HEK293 (cell line): ENCODE measurements around the gene ANXA2.

ENCODE experiments used
- CTCF ChIA-PET: fragments of 350-600 bp; formaldehyde crosslinking; extraction: SDS; loops from one replicate; lab custom pipeline; 2021; ENCODE audit warnings: antibody characterized with exemption; lab: Yijun Ruan, JAX
- POLR2A ChIA-PET: fragments of 300-600 bp; formaldehyde crosslinking; extraction: SDS; loops from one replicate; lab custom pipeline; 2020; ENCODE audit warnings: antibody characterized with exemption, inconsistent platforms; lab: Yijun Ruan, JAX
- H3K27ac ChIP-seq: fragments of 200-500 bp; sonication (Bioruptor generic); 2 replicates; pipeline ENCODE4 v1.5.1; 2014; ENCODE audit warnings: low read depth, low read length, control low read depth, inconsistent platforms; ENCODE audit errors: extremely low read depth
- H3K36me3 ChIP-seq, 2 experiments: fragments of 200-500 bp in 1 of 2; sonication (Bioruptor generic) in 1 of 2; 1 replicate in 1 of 2; 2 replicates in 1 of 2; pipeline ENCODE4 v1.5.1; 2014 to 2017; ENCODE audit warnings: inconsistent platforms in 2 of 2, low read length in 2 of 2; ENCODE audit not compliant: control insufficient read depth in 2 of 2, insufficient read depth in 1 of 2
- H3K4me1 ChIP-seq: fragments of 200-500 bp; sonication (Bioruptor generic); 2 replicates; pipeline ENCODE4 v1.5.1; 2014; ENCODE audit warnings: mild to moderate bottlenecking, low read length, inconsistent platforms; ENCODE audit not compliant: control insufficient read depth, insufficient read depth
- H3K4me3 ChIP-seq: 2 replicates; pipeline ENCODE4 v1.5.1; 2011; ENCODE audit warnings: low read depth, mild to moderate bottlenecking, control low read depth, low read length, moderate library complexity
- H3K9me3 ChIP-seq: fragments of 200-500 bp; sonication (Bioruptor generic); 2 replicates; pipeline ENCODE4 v1.5.1; 2014; ENCODE audit warnings: low read depth, low read length, inconsistent platforms; ENCODE audit not compliant: control insufficient read depth, insufficient read depth
- TRIM28 ChIP-seq: IDR thresholded peaks from 2 replicates; pipeline ENCODE4 v1.6.1; 2011; ENCODE audit warnings: low read length, control low read depth, borderline replicate concordance
- ZBTB1 ChIP-seq: fragments of 450-650 bp; formaldehyde crosslinking; IDR thresholded peaks from 2 replicates; pipeline ENCODE4 v1.5.1; 2016; ENCODE audit warnings: missing biosample characterization, missing genetic modification characterization
- ZBTB17 ChIP-seq: fragments of 450-650 bp; formaldehyde crosslinking; IDR thresholded peaks from 2 replicates; pipeline ENCODE4 v1.5.1; 2016; ENCODE audit warnings: missing biosample characterization, missing genetic modification characterization
- ZBTB21 ChIP-seq: fragments of 450-650 bp; formaldehyde crosslinking; IDR thresholded peaks from 2 replicates; pipeline ENCODE4 v1.5.1; 2017; ENCODE audit warnings: missing biosample characterization, missing genetic modification characterization
- ZBTB7A ChIP-seq: fragments of 450-650 bp; formaldehyde crosslinking; IDR thresholded peaks from 2 replicates; pipeline ENCODE4 v1.5.1; 2016; ENCODE audit warnings: low read depth, missing biosample characterization, missing genetic modification characterization
- ZBTB8A ChIP-seq: fragments of 450-650 bp; formaldehyde crosslinking; IDR thresholded peaks from 2 replicates; pipeline ENCODE4 v1.5.1; 2016; ENCODE audit warnings: missing biosample characterization, missing genetic modification characterization
- ZFHX2 ChIP-seq: fragments of 450-650 bp; formaldehyde crosslinking; conservative IDR thresholded peaks from 2 replicates; pipeline ENCODE4 v1.5.1; 2016; ENCODE audit warnings: missing biosample characterization, missing genetic modification characterization
- ZFP41 ChIP-seq: fragments of 450-650 bp; formaldehyde crosslinking; IDR thresholded peaks from 2 replicates; pipeline ENCODE4 v1.5.1; 2016; ENCODE audit warnings: missing biosample characterization, missing genetic modification characterization, borderline replicate concordance
- ZNF114 ChIP-seq: fragments of 450-650 bp; formaldehyde crosslinking; IDR thresholded peaks from 2 replicates; pipeline ENCODE4 v1.5.0; 2017; ENCODE audit warnings: missing biosample characterization, missing genetic modification characterization
- ZNF132 ChIP-seq: fragments of 450-650 bp; formaldehyde crosslinking; IDR thresholded peaks from 2 replicates; pipeline ENCODE4 v1.5.1; 2017; ENCODE audit warnings: missing biosample characterization, missing genetic modification characterization, borderline replicate concordance
- ZNF140 ChIP-seq: fragments of 450-650 bp; formaldehyde crosslinking; IDR thresholded peaks from 2 replicates; pipeline ENCODE4 v1.5.1; 2016; ENCODE audit warnings: missing biosample characterization, missing genetic modification characterization
- ZNF155 ChIP-seq: fragments of 450-650 bp; formaldehyde crosslinking; IDR thresholded peaks from 2 replicates; pipeline ENCODE4 v1.5.1; 2016; ENCODE audit warnings: missing biosample characterization, missing genetic modification characterization
- ZNF16 ChIP-seq: fragments of 450-650 bp; formaldehyde crosslinking; IDR thresholded peaks from 2 replicates; pipeline ENCODE4 v1.5.1; 2016; ENCODE audit warnings: low read depth, missing biosample characterization, missing genetic modification characterization
- ZNF221 ChIP-seq: fragments of 450-650 bp; formaldehyde crosslinking; IDR thresholded peaks from 2 replicates; pipeline ENCODE4 v1.5.1; 2017; ENCODE audit warnings: missing biosample characterization, missing genetic modification characterization, borderline replicate concordance
- ZNF366 ChIP-seq: fragments of 450-650 bp; formaldehyde crosslinking; conservative IDR thresholded peaks from 2 replicates; pipeline ENCODE4 v1.5.1; 2016; ENCODE audit warnings: missing biosample characterization, missing genetic modification characterization
- ZNF529 ChIP-seq: fragments of 450-650 bp; formaldehyde crosslinking; IDR thresholded peaks from 2 replicates; pipeline ENCODE4 v1.5.1; 2017; ENCODE audit warnings: missing genetic modification characterization, missing biosample characterization; ENCODE audit not compliant: insufficient replicate concordance
- ZNF549 ChIP-seq: fragments of 450-650 bp; IDR thresholded peaks from 2 replicates; pipeline ENCODE4 v1.5.1; 2018; ENCODE audit warnings: missing biosample characterization, missing genetic modification characterization, mild to moderate bottlenecking, inconsistent platforms, moderate library complexity
- ZNF600 ChIP-seq: fragments of 450-650 bp; formaldehyde crosslinking; IDR thresholded peaks from 2 replicates; pipeline ENCODE4 v1.5.1; 2016; ENCODE audit warnings: missing biosample characterization, missing genetic modification characterization
- ZNF623 ChIP-seq: fragments of 450-650 bp; formaldehyde crosslinking; IDR thresholded peaks from 2 replicates; pipeline ENCODE4 v1.5.1; 2016; ENCODE audit warnings: missing biosample characterization, missing genetic modification characterization
- ZNF624 ChIP-seq: fragments of 450-650 bp; formaldehyde crosslinking; IDR thresholded peaks from 2 replicates; pipeline ENCODE4 v1.5.1; 2017; ENCODE audit warnings: missing biosample characterization, missing genetic modification characterization
- ZNF660 ChIP-seq: fragments of 450-650 bp; IDR thresholded peaks from 2 replicates; pipeline ENCODE4 v1.5.1; 2018; ENCODE audit warnings: missing biosample characterization, mild to moderate bottlenecking, missing genetic modification characterization
- ZNF76 ChIP-seq: fragments of 450-650 bp; formaldehyde crosslinking; IDR thresholded peaks from 2 replicates; pipeline ENCODE4; 2016; ENCODE audit warnings: low read depth, missing biosample characterization, missing genetic modification characterization, borderline replicate concordance
- ZSCAN30 ChIP-seq: fragments of 450-650 bp; IDR thresholded peaks from 2 replicates; pipeline ENCODE4 v1.5.1; 2018; ENCODE audit warnings: missing biosample characterization, mild to moderate bottlenecking, missing genetic modification characterization, moderate library complexity
- TF ChIP-seq, protein P1 (sequence below): sonication (generic); formaldehyde crosslinking; IDR thresholded peaks from 2 replicates; pipeline ENCODE4 v1.8.1; 2022; ENCODE audit warnings: mild to moderate bottlenecking, moderate library complexity, missing genetic modification reagents
- TF ChIP-seq, protein P2 (sequence below): fragments of 450-650 bp; formaldehyde crosslinking; IDR thresholded peaks from 2 replicates; pipeline ENCODE4 v1.5.1; 2016; ENCODE audit warnings: missing biosample characterization, missing genetic modification characterization
- TF ChIP-seq, protein P3 (sequence below): fragments of 450-650 bp; formaldehyde crosslinking; IDR thresholded peaks from 2 replicates; pipeline ENCODE4 v1.5.1; 2016; ENCODE audit warnings: missing biosample characterization, missing genetic modification characterization, borderline replicate concordance

The ANXA2 gene

DNA sequence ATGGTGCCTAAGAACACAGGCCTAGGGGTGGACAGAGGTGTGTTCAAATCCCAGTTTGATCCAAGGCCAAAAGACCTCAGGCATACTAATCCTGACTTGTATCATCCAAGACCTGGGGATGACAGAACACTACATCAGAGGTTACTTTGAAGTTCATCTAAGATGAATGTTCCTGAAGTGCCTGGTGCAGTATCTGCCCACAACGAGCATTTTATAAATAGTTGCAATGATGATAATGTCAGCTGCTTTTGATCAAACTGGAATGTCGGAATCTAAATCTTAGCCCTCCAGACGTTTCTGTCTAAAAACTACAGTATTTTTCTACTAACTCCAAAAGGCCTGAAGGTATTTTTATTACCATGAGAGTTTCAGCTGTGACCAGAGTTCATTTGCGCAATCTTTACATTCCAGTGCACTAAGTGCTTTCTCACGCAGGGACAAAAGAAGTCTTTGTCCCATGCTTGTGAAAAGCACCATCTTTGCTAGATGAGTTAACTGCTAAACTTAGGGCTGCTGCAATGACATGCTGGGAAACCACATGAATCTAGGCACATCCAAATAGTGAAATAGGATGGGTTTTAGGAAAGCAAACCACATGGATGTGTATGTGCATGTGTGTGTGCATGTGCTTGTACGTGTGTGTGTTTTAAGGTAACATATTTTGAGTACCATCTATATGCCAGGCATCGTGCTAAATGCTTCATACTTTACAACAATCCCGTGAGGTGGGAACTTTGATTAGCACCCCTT lies 18.1 kb downstream of the ANXA2 start:
- H3K4me3 ChIP-seq: no peak overlapping the region
- no peak overlapping the region for H3K27ac ChIP-seq
- TF ChIP-seq, protein P1, sequence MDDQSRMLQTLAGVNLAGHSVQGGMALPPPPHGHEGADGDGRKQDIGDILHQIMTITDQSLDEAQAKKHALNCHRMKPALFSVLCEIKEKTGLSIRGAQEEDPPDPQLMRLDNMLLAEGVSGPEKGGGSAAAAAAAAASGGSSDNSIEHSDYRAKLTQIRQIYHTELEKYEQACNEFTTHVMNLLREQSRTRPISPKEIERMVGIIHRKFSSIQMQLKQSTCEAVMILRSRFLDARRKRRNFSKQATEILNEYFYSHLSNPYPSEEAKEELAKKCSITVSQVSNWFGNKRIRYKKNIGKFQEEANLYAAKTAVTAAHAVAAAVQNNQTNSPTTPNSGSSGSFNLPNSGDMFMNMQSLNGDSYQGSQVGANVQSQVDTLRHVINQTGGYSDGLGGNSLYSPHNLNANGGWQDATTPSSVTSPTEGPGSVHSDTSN (CRISPR knock-in tag): no peak
- TF ChIP-seq ZFP41 (tag by site-specific recombination): no peak
- TF ChIP-seq ZNF549 (tag by site-specific recombination): no peak
- TF ChIP-seq ZNF660 (tag by site-specific recombination): no peak
- TF ChIP-seq, protein P2, sequence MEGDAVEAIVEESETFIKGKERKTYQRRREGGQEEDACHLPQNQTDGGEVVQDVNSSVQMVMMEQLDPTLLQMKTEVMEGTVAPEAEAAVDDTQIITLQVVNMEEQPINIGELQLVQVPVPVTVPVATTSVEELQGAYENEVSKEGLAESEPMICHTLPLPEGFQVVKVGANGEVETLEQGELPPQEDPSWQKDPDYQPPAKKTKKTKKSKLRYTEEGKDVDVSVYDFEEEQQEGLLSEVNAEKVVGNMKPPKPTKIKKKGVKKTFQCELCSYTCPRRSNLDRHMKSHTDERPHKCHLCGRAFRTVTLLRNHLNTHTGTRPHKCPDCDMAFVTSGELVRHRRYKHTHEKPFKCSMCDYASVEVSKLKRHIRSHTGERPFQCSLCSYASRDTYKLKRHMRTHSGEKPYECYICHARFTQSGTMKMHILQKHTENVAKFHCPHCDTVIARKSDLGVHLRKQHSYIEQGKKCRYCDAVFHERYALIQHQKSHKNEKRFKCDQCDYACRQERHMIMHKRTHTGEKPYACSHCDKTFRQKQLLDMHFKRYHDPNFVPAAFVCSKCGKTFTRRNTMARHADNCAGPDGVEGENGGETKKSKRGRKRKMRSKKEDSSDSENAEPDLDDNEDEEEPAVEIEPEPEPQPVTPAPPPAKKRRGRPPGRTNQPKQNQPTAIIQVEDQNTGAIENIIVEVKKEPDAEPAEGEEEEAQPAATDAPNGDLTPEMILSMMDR: no peak
- TF ChIP-seq TRIM28: no peak
- TF ChIP-seq, protein P3, sequence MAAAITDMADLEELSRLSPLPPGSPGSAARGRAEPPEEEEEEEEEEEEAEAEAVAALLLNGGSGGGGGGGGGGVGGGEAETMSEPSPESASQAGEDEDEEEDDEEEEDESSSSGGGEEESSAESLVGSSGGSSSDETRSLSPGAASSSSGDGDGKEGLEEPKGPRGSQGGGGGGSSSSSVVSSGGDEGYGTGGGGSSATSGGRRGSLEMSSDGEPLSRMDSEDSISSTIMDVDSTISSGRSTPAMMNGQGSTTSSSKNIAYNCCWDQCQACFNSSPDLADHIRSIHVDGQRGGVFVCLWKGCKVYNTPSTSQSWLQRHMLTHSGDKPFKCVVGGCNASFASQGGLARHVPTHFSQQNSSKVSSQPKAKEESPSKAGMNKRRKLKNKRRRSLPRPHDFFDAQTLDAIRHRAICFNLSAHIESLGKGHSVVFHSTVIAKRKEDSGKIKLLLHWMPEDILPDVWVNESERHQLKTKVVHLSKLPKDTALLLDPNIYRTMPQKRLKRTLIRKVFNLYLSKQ (tag by site-specific recombination): no peak
- TF ChIP-seq ZNF132: no peak
- no peak for TF ChIP-seq ZNF366
- no peak for TF ChIP-seq ZNF624 (tag by site-specific recombination)
- peaks cover 8% of the 10 kb centered on the region; the same call in 1 of the 2 replicates for H3K4me1 ChIP-seq
- H3K36me3 ChIP-seq: peaks cover 0 to 58% of the 10 kb centered on the region in 2 experiments; a peak in 2 of 3 replicates
- POLR2A ChIA-PET: no interaction called here
- H3K9me3 ChIP-seq: no peaks in the 10 kb centered on the region
- CTCF ChIA-PET: interaction anchor here (0.6 kb wide), 1 partner anchor 1796 kb away, joined by 3 read pairs; no protein-coding TSS in a partner anchor

DNA sequence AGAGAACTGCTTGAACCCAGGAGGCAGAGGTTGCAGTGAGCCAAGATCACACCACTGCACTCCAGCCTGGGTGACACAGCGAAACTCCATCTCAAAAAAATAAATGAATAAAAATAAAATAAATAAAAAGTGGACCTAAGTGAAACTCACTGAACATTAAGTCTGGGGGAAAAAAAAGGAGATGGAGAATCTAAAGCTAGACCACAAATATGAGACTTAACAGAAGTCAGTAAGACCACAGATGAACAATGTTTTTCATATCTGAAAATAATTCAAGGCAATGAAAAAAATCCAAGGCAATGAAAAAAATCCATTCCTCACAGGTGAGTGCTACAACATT lies 18.6 kb downstream of the ANXA2 start:
- POLR2A ChIA-PET: no interaction called here
- H3K4me1 ChIP-seq: peaks cover 8% of the 10 kb centered on the region; the same call in 1 of the 2 replicates

DNA sequence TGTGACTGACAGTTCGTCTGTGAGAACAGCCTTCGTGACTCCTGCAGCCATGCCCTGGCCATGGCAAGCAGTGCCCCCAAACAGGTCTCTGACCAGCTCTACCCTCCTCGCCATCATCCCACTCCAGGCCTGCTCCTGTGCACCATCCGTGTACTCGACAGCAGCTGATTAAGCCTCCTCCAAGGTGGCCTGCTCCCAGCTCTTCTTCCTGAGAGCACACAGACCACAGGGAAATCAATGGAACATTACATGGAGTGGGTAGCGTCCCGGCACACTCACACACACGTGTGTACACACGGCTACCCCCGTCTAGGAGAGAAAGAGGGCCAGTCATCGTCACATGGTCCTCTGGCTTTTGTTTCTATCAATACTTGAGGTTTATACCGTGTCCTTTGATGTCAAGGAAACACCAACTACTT lies 21.1 kb downstream of the ANXA2 start:
- Histone ChIP-seq H3K36me3 (peaks cover 0 to 46% of the 10 kb centered on the region in 2 experiments; a peak in 2 of 3 replicates), H3K4me1 (peaks cover 8% of the 10 kb centered on the region; the same call in 1 of the 2 replicates), H3K27ac (no peak overlapping the region)
- POLR2A ChIA-PET: no interaction called here
- no peak for TF ChIP-seq ZFHX2 (tag by site-specific recombination)
- TF ChIP-seq ZBTB17 (tag by site-specific recombination): no peak
- TF ChIP-seq, all 188 proteins: peak for 0
- no peak overlapping the region for H3K4me3 ChIP-seq
- no peaks in the 10 kb centered on the region for H3K9me3 ChIP-seq
- CTCF ChIA-PET: interaction anchor here (0.6 kb wide), 2 partner anchors 17 to 197 kb away, joined by 3 read pairs; no protein-coding TSS in a partner anchor

More for the DNA sequence above, 18.6 kb downstream of the ANXA2 start:
- Histone ChIP-seq H3K27ac (no peak overlapping the region), H3K4me3 (no peak overlapping the region), H3K36me3 (peaks cover 0 to 54% of the 10 kb centered on the region in 2 experiments; a peak in 2 of 3 replicates), H3K9me3 (no peaks in the 10 kb centered on the region)
- CTCF ChIA-PET: interaction anchor here (0.7 kb wide), 1 partner anchor 142 kb away, joined by 3 read pairs; no protein-coding TSS in a partner anchor
- no peak for TF ChIP-seq ZNF114
- TF ChIP-seq ZBTB1 (tag by site-specific recombination): no peak
- TF ChIP-seq ZSCAN30 (tag by site-specific recombination): no peak
- TF ChIP-seq ZBTB21: no peak
- TF ChIP-seq ZNF140 (tag by site-specific recombination): no peak
- TF ChIP-seq ZNF529: no peak
- TF ChIP-seq ZNF221 (tag by site-specific recombination): no peak
- TF ChIP-seq ZBTB8A (tag by site-specific recombination): no peak
- TF ChIP-seq ZNF600: no peak
- TF ChIP-seq ZNF76 (tag by site-specific recombination): no peak
- no peak for TF ChIP-seq ZNF155 (tag by site-specific recombination)
- TF ChIP-seq ZBTB7A: no peak
- TF ChIP-seq ZNF623 (tag by site-specific recombination): no peak
- TF ChIP-seq ZNF16: no peak
